ENCODE results near the gene CDH24. TPM values are rescaled to one million over a fixed set of nuclear protein-coding genes. Genes with fewer than 3 reads are reported as not detected.

Gene CDH24
- total and polyA plus RNA-seq, 10 of the 15 experiments (the other 5 are each of a cell fraction or from before 2014, with no cell fraction given) = 0.10 to 1.5 (median 0.45) TPM; not detected in 2

DNA sequence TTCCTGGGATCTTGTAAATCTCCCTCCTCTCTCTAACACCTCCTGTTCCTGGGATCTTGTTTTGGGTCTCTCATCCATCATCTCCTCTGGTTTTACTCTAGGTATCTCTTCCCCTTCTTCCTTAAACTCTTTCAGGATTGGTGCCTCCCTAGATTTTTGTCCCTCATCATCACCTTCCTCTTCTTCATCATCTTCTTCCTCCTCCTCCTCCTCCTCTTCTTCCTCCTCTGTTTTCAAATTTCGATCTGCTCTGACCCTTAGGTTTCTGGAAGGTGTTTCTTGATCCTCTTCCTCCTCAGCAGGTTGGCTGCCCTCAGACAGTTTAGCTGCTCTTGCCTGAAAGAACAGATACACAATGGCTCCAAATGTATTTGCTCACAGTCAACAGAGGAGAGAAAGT, 23.2 kb upstream of the CDH24 start:
- no peaks in the 10 kb centered on the region for H4K20me1 ChIP-seq (ENCODE audit: control insufficient read depth, insufficient read depth)
- no peak overlapping the region for H3K4me3 ChIP-seq
- H3K79me2 ChIP-seq (ENCODE audit: control insufficient read depth, insufficient read depth, low read length) = no peaks in the 10 kb centered on the region
- BruUV-seq (replicated peaks) = no TSS peak
- WGBS (ENCODE audit: insufficient coverage, insufficient replicate concordance, low lambda C conversion rate, missing lambda C conversion rate) = 100% methylated on average over 1 of the region's 1 CpG
- no peaks in the 10 kb centered on the region for H3K4me1 ChIP-seq (ENCODE audit: control insufficient read depth, insufficient read depth, low read length)
- ChIA-PET POLR2A (interaction anchor here (0.6 to 0.7 kb wide), 3 partner anchors 13 to 128 kb away, joined by 3 to 6 read pairs (median 3); no protein-coding TSS in a partner anchor), RAD21 (ENCODE audit: unreplicated experiment) (no interaction called here), SMC1A (ENCODE audit: uncharacterized antibody, unreplicated experiment) (interaction anchor here (0.7 to 2.1 kb wide), 5 partner anchors 10 to 14 kb away, joined by 3 to 8 read pairs (median 3); partner anchors contain the start of gene ACIN1), CTCF (interaction anchor here (1.0 to 7.5 kb wide), 7 partner anchors 8 to 94 kb away, joined by 3 to 80 read pairs (median 6); partner anchors contain the start of genes ACIN1 and C14orf119)
- H2AFZ ChIP-seq (ENCODE audit: control insufficient read depth, low read depth, low read length) = no peak overlapping the region
- no peak overlapping the region for H3K4me2 ChIP-seq (ENCODE audit: control insufficient read depth, insufficient read depth)
- TF ChIP-seq HCFC1 (IDR thresholded peaks at IDR 0.05; ENCODE audit: low read length) = no peak
- TF ChIP-seq SUPT20H (IDR thresholded peaks at IDR 0.05; ENCODE audit: borderline replicate concordance, control insufficient read depth, low read depth, low read length) = no peak
- TF ChIP-seq SMAD5 (IDR thresholded peaks at IDR 0.05; ENCODE audit: low read depth) = no peak
- TF ChIP-seq EED (IDR thresholded peaks at IDR 0.05; ENCODE audit: low read depth) = no peak
- no peak for TF ChIP-seq PAX5 (IDR thresholded peaks at IDR 0.05; ENCODE audit: borderline replicate concordance, low read depth, low read length)
- no peak for TF ChIP-seq PML (IDR thresholded peaks at IDR 0.05; ENCODE audit: low read length)
- TF ChIP-seq, protein P1, sequence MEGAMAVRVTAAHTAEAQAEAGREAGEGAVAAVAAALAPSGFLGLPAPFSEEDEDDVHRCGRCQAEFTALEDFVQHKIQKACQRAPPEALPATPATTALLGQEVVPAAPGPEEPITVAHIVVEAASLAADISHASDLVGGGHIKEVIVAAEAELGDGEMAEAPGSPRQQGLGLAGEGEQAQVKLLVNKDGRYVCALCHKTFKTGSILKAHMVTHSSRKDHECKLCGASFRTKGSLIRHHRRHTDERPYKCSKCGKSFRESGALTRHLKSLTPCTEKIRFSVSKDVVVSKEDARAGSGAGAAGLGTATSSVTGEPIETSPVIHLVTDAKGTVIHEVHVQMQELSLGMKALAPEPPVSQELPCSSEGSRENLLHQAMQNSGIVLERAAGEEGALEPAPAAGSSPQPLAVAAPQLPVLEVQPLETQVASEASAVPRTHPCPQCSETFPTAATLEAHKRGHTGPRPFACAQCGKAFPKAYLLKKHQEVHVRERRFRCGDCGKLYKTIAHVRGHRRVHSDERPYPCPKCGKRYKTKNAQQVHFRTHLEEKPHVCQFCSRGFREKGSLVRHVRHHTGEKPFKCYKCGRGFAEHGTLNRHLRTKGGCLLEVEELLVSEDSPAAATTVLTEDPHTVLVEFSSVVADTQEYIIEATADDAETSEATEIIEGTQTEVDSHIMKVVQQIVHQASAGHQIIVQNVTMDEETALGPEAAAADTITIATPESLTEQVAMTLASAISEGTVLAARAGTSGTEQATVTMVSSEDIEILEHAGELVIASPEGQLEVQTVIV (IDR thresholded peaks at IDR 0.05; ENCODE audit: borderline replicate concordance, partially characterized antibody) = peak; percentile 22
- intact Hi-C loops (cut with micrococcal nuclease; ENCODE audit: unreplicated experiment) = no loop called here
- in situ Hi-C loops (cut with MboI) = no loop called here
- DNase-seq (ENCODE audit: low read depth, low spot score) (no peak), FAIRE-seq (no peak), ATAC-seq (no peak)
- no peak overlapping the region for H3K27ac ChIP-seq (ENCODE audit: control insufficient read depth, insufficient read depth)
- H3K27me3 ChIP-seq (replicated peaks in 1 of 2; ENCODE audit: control insufficient read depth in 2 of 2, insufficient read depth in 2 of 2, low read length in 1 of 2) = no peaks in the 10 kb centered on the region
- peaks cover 25 to 61% of the 10 kb centered on the region in 2 experiments for H3K36me3 ChIP-seq (ENCODE audit: control insufficient read depth in 2 of 2, insufficient read depth in 2 of 2, low read length in 1 of 2)
- no peak overlapping the region for H3K9ac ChIP-seq (ENCODE audit: control insufficient read depth, insufficient read depth, low read length)
- H3K9me3 ChIP-seq (replicated peaks; ENCODE audit: control insufficient read depth, insufficient read depth, low read length) = no peaks in the 10 kb centered on the region
